Cerebellar nuclear complex (tissue), 1 donor: ENCODE data around the gene TMEM198.

Source experiments
- DNase-seq, 2 experiments: peaks; one replicate each; lab custom pipeline; 2025; lab: John Stamatoyannopoulos, UW

The TMEM198 gene

DNA sequence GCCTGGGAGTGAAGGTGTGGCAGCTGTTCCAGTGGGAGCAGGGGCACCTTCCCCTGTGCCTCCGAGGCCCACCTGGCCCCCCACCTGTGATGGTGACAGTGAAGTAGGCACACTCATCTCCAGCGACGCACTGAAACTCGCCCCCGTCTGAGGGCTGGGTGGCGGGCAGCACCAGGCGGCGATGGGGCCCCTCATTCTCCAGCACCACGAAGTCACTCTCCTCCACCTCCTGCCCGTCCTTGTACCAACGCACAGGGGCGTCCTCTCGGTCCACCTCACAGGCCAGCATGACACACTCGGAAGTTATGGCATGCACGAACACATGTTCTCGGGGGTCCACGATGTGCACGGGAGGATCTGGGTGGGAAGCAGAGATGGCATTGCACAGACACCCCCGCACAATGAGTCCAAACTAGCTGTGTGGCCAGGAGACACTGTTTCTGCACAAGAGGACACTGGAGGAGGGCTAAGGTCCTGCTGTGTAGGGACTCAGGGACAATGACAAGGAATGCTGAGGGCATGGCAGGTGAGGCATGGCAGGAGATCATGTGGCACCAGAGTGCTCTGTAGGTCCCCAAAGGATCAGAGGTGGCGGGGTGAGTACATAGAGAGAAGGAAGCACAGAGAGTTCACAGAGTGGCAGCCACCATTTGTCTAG lies 19.6 kb downstream of the TMEM198 start:
- no peak for DNase-seq

DNA sequence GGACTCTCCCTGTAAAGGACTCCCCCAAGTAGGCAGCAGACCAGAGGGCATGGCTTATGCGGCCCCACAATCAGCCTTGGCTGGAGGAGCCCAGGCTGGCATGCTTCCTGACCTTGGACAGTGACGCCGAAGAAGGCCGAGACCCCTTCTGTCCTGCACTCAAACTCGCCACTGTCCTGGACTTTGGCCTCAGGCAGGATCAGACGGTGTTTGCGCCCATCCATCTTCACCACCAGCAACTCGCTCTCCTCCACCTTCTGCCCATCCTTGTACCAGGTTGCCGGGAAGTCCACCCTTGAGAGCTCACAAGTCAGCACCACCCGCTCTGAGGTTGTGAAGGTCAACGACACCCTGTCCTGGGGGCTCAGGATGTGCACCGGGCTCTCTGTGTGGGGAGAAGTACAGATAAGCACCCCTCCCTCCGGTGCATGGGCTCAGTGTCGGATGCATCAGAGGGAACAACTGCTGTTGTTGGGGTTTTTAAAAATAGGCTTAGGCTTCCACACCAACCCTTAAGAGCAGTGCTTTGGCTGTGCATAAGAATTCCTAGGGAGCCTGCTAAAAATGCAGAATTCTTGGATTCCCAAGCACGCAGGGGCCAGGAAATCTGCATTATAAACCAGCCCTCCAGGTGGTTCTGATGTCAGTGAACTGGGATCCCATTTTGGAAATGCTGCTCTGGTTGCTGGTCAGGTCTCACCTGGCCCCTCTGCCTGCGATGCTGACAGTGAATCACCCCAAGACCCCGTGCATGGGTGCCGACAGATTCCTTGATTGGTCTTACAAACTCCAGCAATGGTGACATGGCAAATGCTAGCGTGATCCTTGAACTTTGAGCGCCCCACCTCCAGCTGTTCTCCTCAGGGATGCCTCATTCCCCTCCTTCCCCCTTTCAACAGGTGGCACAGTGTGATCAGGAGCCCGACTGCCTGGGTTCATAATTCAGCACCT lies 21.6 kb downstream of the TMEM198 start:
- DNase-seq = no peak

DNA sequence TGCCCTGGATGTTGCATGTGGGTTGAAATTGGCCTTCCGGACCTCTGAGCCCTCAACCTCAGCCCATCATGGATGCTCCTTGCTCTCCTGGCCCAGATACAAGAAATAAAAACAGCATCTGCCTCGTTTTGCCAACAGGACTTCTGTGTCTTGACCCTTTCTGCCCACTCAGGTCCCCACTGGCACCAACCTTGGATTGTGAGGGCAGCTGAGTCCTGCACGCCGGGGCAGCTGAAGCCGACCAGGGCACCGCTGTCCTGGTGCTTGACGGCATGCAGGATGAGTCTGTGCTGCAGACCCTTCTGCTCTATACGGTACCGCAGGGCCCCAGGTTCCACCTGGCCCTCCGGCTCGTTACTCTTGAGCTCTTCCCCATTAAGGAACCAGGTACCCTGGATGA lies 22.8 kb downstream of the TMEM198 start:
- no peak for DNase-seq

DNA sequence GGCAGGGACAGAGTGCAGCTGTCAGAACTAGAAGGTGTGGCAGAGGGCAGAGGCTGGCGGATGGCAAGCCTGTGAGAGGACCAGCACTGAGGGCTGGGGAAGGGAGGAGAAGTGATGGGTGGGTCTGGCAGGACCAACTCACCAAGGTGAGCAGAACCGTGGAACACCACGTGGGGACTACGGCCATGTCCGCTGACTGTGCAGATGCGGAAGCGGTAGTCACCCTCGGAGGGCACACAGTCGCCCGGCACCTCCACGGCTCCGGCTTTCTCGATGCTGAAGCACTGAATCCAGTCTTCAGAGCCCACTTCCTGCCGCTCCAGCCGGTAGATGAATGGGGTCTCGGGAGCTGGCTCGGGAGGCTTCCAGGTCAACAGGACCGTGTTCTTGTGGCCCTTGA lies 23.3 kb downstream of the TMEM198 start:
- DNase-seq = no peak

GRCh38 chr2:219567791-219568361 lies 24.0 kb downstream of the TMEM198 start:
- DNase-seq = no peak

- DNase-seq = no peak
Measured at GRCh38 chr2:219569041-219569440, 25.2 kb downstream of the TMEM198 start.

- DNase-seq = no peak
Measured at GRCh38 chr2:219569635-219570034, 25.8 kb downstream of the TMEM198 start.

GRCh38 chr2:219570194-219570923 lies 26.5 kb downstream of the TMEM198 start:
- DNase-seq = no peak

DNA sequence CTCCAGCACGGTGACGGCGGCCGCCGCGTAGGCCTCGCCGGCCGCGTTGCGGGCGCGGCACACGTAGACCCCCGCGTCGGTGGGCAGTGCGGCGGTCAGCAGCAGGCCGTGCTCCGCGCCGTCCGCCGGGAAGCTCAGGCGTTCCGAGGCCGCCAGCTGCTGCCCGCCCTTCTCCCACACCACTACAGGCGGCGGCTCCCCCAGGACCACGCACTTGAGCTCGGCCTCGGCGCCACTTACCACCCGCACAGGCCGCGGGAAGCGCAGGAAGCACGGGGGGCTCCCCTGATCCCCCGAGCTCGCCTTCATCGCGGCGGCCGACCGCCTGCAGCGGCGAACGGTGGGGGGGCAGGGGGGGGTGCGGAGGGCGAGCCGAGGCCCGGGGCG lies 27.1 kb downstream of the TMEM198 start:
- no peak for DNase-seq

DNA sequence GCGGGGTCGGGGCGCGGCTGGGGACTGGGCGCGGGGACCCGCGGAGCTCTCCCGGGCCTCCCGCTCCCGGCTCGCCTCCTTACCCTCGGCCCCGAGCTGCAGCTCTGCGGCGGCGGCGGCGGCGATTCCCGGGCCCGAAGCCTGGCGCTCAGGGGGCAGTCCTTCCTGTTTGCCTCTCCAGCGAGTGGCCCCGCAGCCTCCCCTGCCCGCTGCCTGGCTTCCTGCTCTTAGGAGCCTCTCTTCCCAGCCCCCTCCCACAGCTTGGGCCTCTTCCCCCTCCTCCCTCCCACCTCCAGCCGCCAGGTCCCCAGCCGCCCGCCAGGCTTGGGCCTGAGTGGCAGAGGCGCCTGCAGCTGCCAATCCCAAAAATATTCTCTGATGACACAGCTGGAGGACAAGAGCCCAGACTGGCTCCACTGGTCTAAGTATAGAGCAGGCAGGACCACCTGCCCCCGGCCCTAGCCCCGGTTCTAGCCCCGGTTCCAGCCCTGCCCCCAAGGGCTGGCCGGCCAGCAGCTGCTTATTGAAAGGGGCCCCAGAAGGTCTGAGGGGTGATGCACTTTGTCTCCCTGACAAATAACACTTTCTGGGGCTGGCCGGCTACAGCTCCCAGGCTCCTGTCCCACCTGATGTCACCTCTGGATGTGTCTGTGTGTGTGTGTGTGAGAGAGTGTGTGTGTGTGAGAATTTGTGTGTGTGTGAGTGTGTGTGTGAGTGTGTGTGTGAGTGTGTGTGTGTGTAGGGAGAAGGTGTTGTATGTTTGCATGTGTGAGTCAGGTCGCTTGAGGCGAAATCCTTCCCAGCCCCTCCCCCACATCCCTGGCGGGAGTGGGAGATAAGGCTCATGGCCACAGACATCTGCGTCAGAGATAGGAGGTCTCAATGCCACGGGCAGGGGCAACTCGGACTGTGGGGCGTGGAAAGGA lies 27.7 kb downstream of the TMEM198 start, which contains the start of gene OBSL1:
Gene OBSL1, minus strand, starts transcription at position 229 of the 926 bp plus-strand sequence. CDS start 307 bp downstream, outside the sequence.
- DNase-seq = no peak

DNA sequence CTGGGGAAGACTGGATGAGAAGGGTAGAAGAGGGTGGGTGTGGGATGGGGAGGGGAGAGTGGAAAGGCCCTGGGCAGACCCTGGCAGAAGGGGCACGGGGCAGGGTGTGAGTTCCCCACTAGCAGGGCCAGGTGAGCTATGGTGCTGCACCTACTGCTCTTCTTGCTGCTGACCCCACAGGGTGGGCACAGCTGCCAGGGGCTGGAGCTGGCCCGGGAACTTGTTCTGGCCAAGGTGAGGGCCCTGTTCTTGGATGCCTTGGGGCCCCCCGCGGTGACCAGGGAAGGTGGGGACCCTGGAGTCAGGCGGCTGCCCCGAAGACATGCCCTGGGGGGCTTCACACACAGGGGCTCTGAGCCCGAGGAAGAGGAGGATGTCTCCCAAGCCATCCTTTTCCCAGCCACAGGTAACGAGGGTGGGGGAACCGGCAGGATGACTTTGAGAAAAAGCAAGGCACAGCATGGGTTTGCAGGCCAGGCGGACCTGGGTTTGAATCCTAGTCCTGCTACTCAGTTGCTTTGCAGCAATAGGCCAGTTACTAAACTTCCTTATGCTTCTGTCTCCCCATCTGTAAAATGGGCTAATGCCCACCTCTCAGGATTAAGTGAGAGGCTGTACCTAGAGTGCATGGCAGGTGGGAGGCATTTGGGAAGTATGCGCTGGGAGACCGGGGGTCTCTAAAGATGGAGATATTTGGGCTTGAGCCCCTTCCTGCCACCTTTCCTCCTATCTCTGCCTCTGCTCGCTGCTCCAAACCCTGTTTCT lies 28.6 kb downstream of the TMEM198 start, which contains the start of gene INHA:
Gene INHA, plus strand, starts transcription at position 74 of the 765 bp plus-strand sequence. Its CDS starts 65 bp downstream, at position 139.
- DNase-seq = no peak

GRCh38 chr2:219573166-219573565 lies 29.3 kb downstream of the TMEM198 start:
- DNase-seq = no peak

DNA sequence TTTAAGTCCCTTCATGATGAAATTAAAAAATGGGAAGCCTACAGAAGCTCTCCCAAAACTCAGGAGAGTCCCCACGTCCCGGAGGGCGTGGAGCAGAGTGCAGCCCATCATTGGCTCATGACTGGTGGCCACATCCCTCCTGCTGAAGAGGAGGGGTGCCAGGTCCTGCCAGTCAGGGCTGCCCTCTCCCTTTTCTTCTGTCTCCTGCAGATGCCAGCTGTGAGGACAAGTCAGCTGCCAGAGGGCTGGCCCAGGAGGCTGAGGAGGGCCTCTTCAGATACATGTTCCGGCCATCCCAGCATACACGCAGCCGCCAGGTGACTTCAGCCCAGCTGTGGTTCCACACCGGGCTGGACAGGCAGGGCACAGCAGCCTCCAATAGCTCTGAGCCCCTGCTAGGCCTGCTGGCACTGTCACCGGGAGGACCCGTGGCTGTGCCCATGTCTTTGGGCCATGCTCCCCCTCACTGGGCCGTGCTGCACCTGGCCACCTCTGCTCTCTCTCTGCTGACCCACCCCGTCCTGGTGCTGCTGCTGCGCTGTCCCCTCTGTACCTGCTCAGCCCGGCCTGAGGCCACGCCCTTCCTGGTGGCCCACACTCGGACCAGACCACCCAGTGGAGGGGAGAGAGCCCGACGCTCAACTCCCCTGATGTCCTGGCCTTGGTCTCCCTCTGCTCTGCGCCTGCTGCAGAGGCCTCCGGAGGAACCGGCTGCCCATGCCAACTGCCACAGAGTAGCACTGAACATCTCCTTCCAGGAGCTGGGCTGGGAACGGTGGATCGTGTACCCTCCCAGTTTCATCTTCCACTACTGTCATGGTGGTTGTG lies 30.9 kb downstream of the TMEM198 start:
- DNase-seq = no peak

DNA sequence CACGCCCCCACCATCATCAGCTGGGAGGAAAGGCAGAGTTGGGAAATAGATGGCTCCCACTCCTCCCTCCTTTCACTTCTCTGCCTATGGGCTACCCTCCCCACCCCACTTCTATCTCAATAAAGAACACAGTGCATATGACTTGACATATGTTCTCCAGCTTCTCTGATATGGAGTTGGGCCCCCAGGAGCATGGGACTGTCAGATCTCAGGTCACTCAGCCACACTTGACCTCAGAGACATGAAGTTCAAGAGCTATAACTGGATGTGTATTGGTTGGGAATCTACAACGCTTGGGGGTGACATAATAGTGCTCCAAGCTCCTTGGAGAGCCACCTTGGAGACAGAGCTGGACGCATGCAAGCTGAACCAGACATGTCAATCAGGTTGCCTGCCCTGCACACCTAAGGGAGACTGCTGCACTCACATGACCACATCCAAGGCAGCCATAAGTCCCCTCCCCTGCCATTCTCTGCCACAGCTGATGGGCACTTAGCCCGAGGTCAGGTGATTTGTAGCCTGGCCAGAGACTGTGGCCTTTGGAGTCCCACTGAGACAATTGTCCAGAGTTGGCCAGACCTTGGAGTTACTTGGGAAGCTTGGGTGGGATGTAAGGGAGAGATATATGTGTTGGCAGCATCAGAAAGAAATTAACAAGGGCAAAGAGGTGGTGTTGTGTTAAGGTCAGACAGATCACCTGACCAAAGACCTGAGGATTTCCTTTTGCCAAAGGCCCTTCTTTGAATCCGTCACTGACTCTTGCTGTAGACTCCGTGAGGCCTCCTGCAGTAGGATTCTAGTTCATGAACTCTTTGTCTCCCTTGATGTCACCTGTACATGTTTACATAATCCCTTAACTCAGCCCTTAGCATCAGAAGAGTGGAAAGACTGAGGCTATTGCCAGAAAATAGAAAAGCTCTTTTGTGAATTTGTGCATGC lies 32.0 kb downstream of the TMEM198 start:
- no peak for DNase-seq

GRCh38 chr2:219576505-219577388 lies 32.9 kb downstream of the TMEM198 start:
- DNase-seq = no peak

DNA sequence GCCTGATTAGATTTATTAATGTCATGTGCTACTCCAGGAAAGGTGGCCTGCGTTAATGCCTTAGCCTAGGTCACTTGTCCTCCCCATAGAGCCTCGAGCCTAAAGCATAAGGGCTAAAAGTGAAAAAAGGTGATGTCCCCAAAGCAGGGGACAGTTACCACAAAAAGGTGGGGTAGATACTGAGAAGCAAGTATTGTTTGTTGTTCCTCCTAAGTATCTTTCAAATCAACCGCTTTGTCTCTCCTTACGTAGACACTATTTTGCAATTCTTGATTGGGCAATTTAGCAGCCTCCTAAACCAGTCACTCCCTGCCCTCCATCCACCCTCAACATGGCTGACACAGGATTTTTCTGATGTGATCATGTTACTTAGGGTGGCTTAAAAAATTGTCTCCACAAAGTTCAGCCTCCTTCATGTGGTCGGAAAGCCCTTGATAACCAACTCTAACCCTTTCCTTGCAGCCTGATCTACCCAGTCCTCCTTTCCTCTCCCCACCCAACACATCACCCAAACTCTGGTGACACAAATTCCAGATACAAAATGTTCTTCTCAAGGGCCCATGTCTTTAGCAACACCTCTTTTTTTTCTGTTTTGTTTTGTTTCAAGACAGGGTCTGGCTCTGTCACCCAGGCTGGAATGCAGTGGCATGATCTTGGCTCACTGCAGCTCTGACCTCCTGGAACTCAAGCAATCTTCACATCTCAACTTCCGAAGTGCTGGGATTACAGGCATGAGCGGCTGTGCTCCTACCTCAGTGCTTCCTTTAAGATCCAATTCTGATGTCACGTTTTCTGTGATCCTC lies 35.2 kb downstream of the TMEM198 start:
- no peak for DNase-seq
